LNCaP clone FGC (cell line): Measurements from ENCODE around the gene BCAS3.
"Not testable (repeated sequence)": the region's sequence is repeated elsewhere in the genome, so short reads cannot be mapped to it uniquely, and the experiment has no call there.

ENCODE experiments used
- DNase-seq: peaks from one replicate; pipeline ENCODE4 v3.0.0-alpha.2; 2011; ENCODE audit warnings: low read depth
- H3K4me3 ChIP-seq: 2 replicates; pipeline ENCODE4 v1.5.1; 2011; ENCODE audit warnings: mild to moderate bottlenecking, low read depth, low read length, control low read depth
- TF ChIP-seq, protein P1 (sequence below): IDR thresholded peaks from 2 replicates; pipeline ENCODE4 v1.5.1; 2012; ENCODE audit warnings: mild to moderate bottlenecking; ENCODE audit not compliant: control insufficient read depth, insufficient read depth; ENCODE audit errors: extremely low read depth

The BCAS3 gene

DNA sequence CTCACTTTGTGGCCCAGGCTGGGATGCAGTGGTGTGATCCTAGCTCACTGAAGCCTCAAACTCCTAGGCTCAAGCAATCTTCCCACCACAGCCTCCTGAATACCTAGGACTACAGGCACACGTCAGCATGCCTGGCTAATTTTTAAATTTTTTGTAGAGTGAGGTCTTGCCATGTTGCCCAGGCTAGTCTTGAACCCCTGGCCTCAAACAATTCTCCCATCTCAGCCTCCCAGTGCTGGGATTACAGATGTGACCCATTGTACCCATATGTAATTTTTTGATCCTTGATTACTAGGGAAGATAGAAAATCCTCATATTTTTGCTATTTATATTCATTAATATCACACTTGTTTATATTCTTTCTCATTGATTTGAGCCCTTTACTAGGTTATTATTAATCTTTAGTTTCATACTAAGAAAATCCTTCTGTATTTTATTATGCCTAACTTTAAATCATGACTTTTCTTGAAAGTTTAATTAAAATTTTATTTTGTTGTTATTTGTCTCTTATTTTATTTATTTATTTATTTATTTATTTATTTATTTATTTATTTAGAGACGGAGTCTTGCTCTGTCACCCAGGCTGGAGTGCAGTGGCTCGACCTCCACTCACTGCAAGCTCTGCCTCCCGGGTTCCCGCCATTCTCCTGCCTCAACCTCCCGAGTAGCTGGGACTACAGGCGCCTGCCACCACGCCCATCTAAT is 75.4 kb downstream of the BCAS3 start:
- TF ChIP-seq, protein P1, sequence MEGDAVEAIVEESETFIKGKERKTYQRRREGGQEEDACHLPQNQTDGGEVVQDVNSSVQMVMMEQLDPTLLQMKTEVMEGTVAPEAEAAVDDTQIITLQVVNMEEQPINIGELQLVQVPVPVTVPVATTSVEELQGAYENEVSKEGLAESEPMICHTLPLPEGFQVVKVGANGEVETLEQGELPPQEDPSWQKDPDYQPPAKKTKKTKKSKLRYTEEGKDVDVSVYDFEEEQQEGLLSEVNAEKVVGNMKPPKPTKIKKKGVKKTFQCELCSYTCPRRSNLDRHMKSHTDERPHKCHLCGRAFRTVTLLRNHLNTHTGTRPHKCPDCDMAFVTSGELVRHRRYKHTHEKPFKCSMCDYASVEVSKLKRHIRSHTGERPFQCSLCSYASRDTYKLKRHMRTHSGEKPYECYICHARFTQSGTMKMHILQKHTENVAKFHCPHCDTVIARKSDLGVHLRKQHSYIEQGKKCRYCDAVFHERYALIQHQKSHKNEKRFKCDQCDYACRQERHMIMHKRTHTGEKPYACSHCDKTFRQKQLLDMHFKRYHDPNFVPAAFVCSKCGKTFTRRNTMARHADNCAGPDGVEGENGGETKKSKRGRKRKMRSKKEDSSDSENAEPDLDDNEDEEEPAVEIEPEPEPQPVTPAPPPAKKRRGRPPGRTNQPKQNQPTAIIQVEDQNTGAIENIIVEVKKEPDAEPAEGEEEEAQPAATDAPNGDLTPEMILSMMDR, result no peak
- DNase-seq, result no peak
- H3K4me3 ChIP-seq, result no peak overlapping the region

- H3K4me3 ChIP-seq, result no peak overlapping the region
- DNase-seq, result no peak
- TF ChIP-seq, protein P1, result no peak
These were observed 76.5 kb downstream of the BCAS3 start for GRCh38 chr17:60754057-60754604.

DNA sequence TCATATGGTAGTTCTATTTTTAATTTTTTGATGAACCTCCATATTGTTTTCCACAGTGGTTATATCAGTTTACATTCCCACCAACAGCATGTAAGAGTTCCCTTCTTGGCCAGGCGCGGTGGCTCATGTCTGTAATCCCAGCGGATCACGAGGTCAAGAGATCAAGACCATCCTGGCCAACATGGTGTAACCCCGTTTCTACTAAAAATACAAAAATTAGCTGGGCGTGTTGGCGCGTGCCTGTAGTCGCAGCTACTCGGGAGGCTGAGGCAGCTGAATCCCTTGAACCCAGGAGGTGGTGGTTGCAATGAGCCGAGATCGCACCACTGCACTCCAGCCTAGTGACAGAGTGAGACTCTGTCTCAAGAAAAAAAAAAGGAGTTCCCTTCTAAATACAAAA is 79.1 kb downstream of the BCAS3 start:
- not testable (repeated sequence) for DNase-seq, H3K4me3 ChIP-seq

DNA sequence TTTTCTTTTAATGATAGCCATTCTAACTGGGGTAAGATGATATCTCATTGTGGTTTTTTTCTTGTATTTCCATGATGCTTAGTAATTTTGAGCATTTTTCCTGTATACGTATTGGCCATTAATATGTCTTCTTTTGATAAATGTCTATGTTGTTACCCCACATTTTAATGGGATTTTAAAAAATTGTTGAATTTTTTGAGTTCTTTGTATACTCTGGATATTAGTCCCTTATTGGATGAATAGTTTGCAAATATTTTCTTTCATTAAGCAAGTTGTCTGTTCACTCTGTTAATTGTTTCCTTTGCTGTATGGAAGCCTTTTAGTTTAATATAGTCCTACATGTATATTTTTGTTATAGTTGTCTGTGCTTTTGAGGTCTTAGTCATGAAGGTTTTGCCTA is 79.8 kb downstream of the BCAS3 start:
- no peak for DNase-seq
- no peak overlapping the region for H3K4me3 ChIP-seq
- TF ChIP-seq, protein P1, result no peak

GRCh38 chr17:60759756-60760155 is 82.1 kb downstream of the BCAS3 start:
- H3K4me3 ChIP-seq, result no peak overlapping the region
- TF ChIP-seq, protein P1, result no peak
- no peak for DNase-seq

GRCh38 chr17:60761301-60761700 is 83.7 kb downstream of the BCAS3 start:
- not testable (repeated sequence) for DNase-seq, H3K4me3 ChIP-seq

- no peak for DNase-seq
- TF ChIP-seq, protein P1, result no peak
- H3K4me3 ChIP-seq, result no peak overlapping the region
These were observed 89.1 kb downstream of the BCAS3 start for GRCh38 chr17:60766778-60767190.

DNA sequence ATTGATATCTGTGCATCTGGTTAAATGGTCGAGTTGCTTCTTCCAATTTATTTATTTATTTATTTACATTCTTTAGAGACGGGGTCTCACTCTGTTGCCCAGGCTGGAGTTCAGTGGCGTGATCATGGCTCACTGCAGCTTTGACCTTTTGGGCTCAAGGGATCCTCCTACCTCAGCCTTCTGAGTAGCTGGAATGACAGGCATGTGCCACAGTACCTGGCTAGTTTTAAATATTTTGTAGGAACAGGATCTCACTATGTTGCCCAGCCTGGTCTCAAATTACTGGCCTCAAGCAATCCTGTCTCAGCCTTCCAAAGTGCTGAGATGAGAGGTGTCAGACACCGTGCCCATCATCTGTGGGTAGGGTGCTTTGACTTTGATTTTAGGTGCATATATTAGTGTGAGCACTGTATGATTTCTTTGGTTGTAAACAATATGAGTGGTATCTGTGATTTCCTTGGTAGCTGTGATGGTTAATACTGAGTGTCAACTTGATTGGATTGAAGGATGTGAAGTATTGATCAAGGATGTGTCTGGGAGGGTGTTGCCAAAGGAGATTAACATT is 90.2 kb downstream of the BCAS3 start:
- TF ChIP-seq, protein P1, result no peak
- no peak for DNase-seq
- H3K4me3 ChIP-seq, result no peak overlapping the region
